Neuronal stem cell (in vitro differentiated cells): ENCODE data around the gene C1GALT1.

Experiments used
- DNase-seq: peaks from one replicate; pipeline ENCODE4 v3.0.0-alpha.2; 2013; ENCODE audit warnings: low spot score
- H2AFZ ChIP-seq: one replicate; pipeline ENCODE4 v1.6.1; 2013; ENCODE audit warnings: mild to moderate bottlenecking, low read length, inconsistent platforms
- H2AK5ac ChIP-seq: 2 replicates; pipeline ENCODE4 v1.6.1; 2013; ENCODE audit warnings: low read depth, mild to moderate bottlenecking, inconsistent platforms, low read length, moderate library complexity, mixed read lengths
- H2BK120ac ChIP-seq: 2 replicates; pipeline ENCODE4 v1.6.1; 2013; ENCODE audit warnings: low read depth, mild to moderate bottlenecking, inconsistent platforms, low read length, moderate library complexity, mixed read lengths
- H2BK12ac ChIP-seq: one replicate; pipeline ENCODE4 v1.6.1; 2013; ENCODE audit warnings: low read length, inconsistent platforms
- H2BK15ac ChIP-seq: 2 replicates; pipeline ENCODE4 v1.6.1; 2013; ENCODE audit warnings: mild to moderate bottlenecking, low read length, inconsistent platforms, mixed read lengths
- H2BK5ac ChIP-seq: one replicate; pipeline ENCODE4 v1.6.1; 2013; ENCODE audit warnings: inconsistent platforms, mild to moderate bottlenecking, low read length, moderate library complexity
- H3K14ac ChIP-seq: one replicate; pipeline ENCODE4 v1.6.1; 2013; ENCODE audit warnings: low read length, inconsistent platforms
- H3K18ac ChIP-seq: 2 replicates; pipeline ENCODE4 v1.6.1; 2013; ENCODE audit warnings: low read length, inconsistent platforms
- H3K23ac ChIP-seq: 2 replicates; pipeline ENCODE4 v1.6.1; 2013; ENCODE audit warnings: low read depth, mild to moderate bottlenecking, mixed read lengths, low read length, inconsistent platforms; ENCODE audit not compliant: poor library complexity
- H3K27ac ChIP-seq: replicated peaks from 3 replicates; pipeline ENCODE4 v1.5.1; 2013; ENCODE audit warnings: low read length, inconsistent platforms
- H3K27me3 ChIP-seq, 3 experiments: 2 replicates each; pipeline ENCODE4 v1.6.1; 2013; ENCODE audit warnings: low read length in 3 of 3, mild to moderate bottlenecking in 2 of 3, inconsistent platforms in 1 of 3, low read depth in 1 of 3, mixed read lengths in 1 of 3, moderate library complexity in 1 of 3; ENCODE audit not compliant: control insufficient read depth in 3 of 3, insufficient read depth in 3 of 3
- H3K36me3 ChIP-seq, 2 donors: replicated peaks in 1 of 2; 2 replicates each; pipeline ENCODE4 v1.6.1; 2013; ENCODE audit warnings: low read length in 2 of 2; ENCODE audit not compliant: control insufficient read depth in 2 of 2, insufficient read depth in 2 of 2
- H3K4ac ChIP-seq: 2 replicates; pipeline ENCODE4 v1.6.1; 2013; ENCODE audit warnings: inconsistent platforms, mild to moderate bottlenecking, low read length, moderate library complexity
- H3K4me1 ChIP-seq, 2 donors: 1 replicate in 1 of 2; 2 replicates in 1 of 2; pipeline ENCODE4 v1.6.1; 2013; ENCODE audit warnings: low read length in 2 of 2, low read depth in 1 of 2; ENCODE audit not compliant: control insufficient read depth in 2 of 2, insufficient read depth in 1 of 2
- H3K4me2 ChIP-seq: one replicate; pipeline ENCODE4 v1.6.1; 2013; ENCODE audit warnings: mild to moderate bottlenecking, low read length, inconsistent platforms; ENCODE audit not compliant: insufficient read depth, poor library complexity, severe bottlenecking
- H3K4me3 ChIP-seq, 2 donors: 2 replicates each; pipeline ENCODE4 v1.5.1; 2013; ENCODE audit warnings: low read length in 2 of 2, mild to moderate bottlenecking in 2 of 2, inconsistent platforms in 1 of 2, moderate library complexity in 1 of 2
- H3K79me1 ChIP-seq: one replicate; pipeline ENCODE4 v1.6.1; 2013; ENCODE audit warnings: low read depth, mild to moderate bottlenecking, inconsistent platforms, low read length, moderate library complexity
- H3K9ac ChIP-seq: one replicate; pipeline ENCODE4 v1.6.1; 2013; ENCODE audit warnings: mild to moderate bottlenecking, low read depth, low read length, inconsistent platforms; ENCODE audit not compliant: poor library complexity
- H3K9me3 ChIP-seq, 2 donors: replicated peaks in 1 of 2; 2 replicates each; pipeline versions ENCODE3 to v1.6.1; 2013; ENCODE audit warnings: low read length in 2 of 2, mild to moderate bottlenecking in 2 of 2, inconsistent platforms in 1 of 2, low read depth in 1 of 2, mixed read lengths in 1 of 2, moderate library complexity in 1 of 2; ENCODE audit not compliant: control insufficient read depth in 2 of 2, insufficient read depth in 1 of 2
- H4K8ac ChIP-seq: one replicate; pipeline ENCODE4 v1.6.1; 2013; ENCODE audit warnings: low read depth, mild to moderate bottlenecking, inconsistent platforms, low read length, moderate library complexity
- H4K91ac ChIP-seq: one replicate; pipeline ENCODE4 v1.6.1; 2013; ENCODE audit warnings: low read length, low read depth, mild to moderate bottlenecking, inconsistent platforms; ENCODE audit not compliant: poor library complexity
- WGBS, 2 donors: extraction: QIAGEN DNeasy Blood & Tissue Kit; methylation state at CpG; one replicate each; pipeline ENCODE4 v1.1.7; 2013; ENCODE audit warnings: missing lambda C conversion rate in 2 of 2, mixed read lengths in 1 of 2; ENCODE audit not compliant: insufficient read length in 2 of 2, insufficient replicate concordance in 1 of 2; ENCODE audit errors: extremely low coverage in 2 of 2; 5-methylcytosine and 5-hydroxymethylcytosine counted together

Gene C1GALT1

GRCh38 chr7:7183838-7184463 is 1.6 kb downstream of the C1GALT1 start:
- no peak overlapping the region for H2BK15ac ChIP-seq
- H3K4ac ChIP-seq = no peak overlapping the region
- H2AK5ac ChIP-seq = no peak overlapping the region
- no peak overlapping the region for H2BK120ac ChIP-seq
- H3K18ac ChIP-seq = no peak overlapping the region
- no peak overlapping the region for H4K8ac ChIP-seq
- peaks cover 5% of the 10 kb centered on the region in 2 donors for H3K4me1 ChIP-seq
- no peak overlapping the region for H2BK12ac ChIP-seq
- H3K4me2 ChIP-seq = peak overlapping the region; percentile 61
- peaks cover 0 to 6% of the 10 kb centered on the region in 2 donors for H3K36me3 ChIP-seq
- peaks cover 2% of the 10 kb centered on the region for H3K79me1 ChIP-seq
- H4K91ac ChIP-seq = no peak overlapping the region
- no peak overlapping the region for H3K14ac ChIP-seq
- DNase-seq = no peak
- no peak overlapping the region for H2BK5ac ChIP-seq
- H3K9ac ChIP-seq = no peak overlapping the region
- H2AFZ ChIP-seq = peak overlapping the region; percentile 99
- H3K27ac ChIP-seq = no peak overlapping the region
- H3K9me3 ChIP-seq = no peaks in the 10 kb centered on the region
- no CpG with 5 or more reads among the region's 4 CpGs for WGBS, 2 donors
- no peaks in the 10 kb centered on the region for H3K27me3 ChIP-seq
- no peak overlapping the region for H3K23ac ChIP-seq
- H3K4me3 ChIP-seq = peak overlapping the region; percentile 70 to 90

- no peak overlapping the region for H3K4ac ChIP-seq
- peaks cover 2% of the 10 kb centered on the region for H3K79me1 ChIP-seq
- no peak overlapping the region for H3K4me3 ChIP-seq
- no peak overlapping the region for H4K91ac ChIP-seq
- H3K36me3 ChIP-seq = peaks cover 0 to 6% of the 10 kb centered on the region in 2 donors
- H2AFZ ChIP-seq = no peak overlapping the region
- no peak overlapping the region for H2BK15ac ChIP-seq
- peaks cover 9 to 11% of the 10 kb centered on the region in 2 donors for H3K4me1 ChIP-seq
- H3K9ac ChIP-seq = no peak overlapping the region
- no peak overlapping the region for H2BK120ac ChIP-seq
- no peak overlapping the region for H3K23ac ChIP-seq
- H3K27ac ChIP-seq = no peak overlapping the region
- DNase-seq = no peak
- no peak overlapping the region for H2AK5ac ChIP-seq
- H3K4me2 ChIP-seq = no peak overlapping the region
- H2BK5ac ChIP-seq = no peak overlapping the region
- no peak overlapping the region for H3K14ac ChIP-seq
- no peak overlapping the region for H2BK12ac ChIP-seq
- no peak overlapping the region for H4K8ac ChIP-seq
- H3K9me3 ChIP-seq = no peaks in the 10 kb centered on the region
- H3K27me3 ChIP-seq = no peaks in the 10 kb centered on the region
- no peak overlapping the region for H3K18ac ChIP-seq
- WGBS, 2 donors = no CpG with 5 or more reads among the region's 7 CpGs
Observed at GRCh38 chr7:7185371-7185989, 3.1 kb downstream of the C1GALT1 start.

GRCh38 chr7:7188091-7188490 is 5.7 kb downstream of the C1GALT1 start:
- Histone ChIP-seq H4K8ac (no peak overlapping the region), H3K4me1 (peaks cover 7 to 9% of the 10 kb centered on the region in 2 donors), H2BK120ac (no peak overlapping the region), H4K91ac (no peak overlapping the region), H2AK5ac (no peak overlapping the region), H3K23ac (no peak overlapping the region), H3K4me3 (no peak overlapping the region), H3K14ac (no peak overlapping the region), H3K4me2 (no peak overlapping the region), H3K18ac (no peak overlapping the region), H2AFZ (no peak overlapping the region), H3K79me1 (no peaks in the 10 kb centered on the region), H3K36me3 (peaks cover 0 to 6% of the 10 kb centered on the region in 2 donors), H3K9me3 (peaks cover 0 to 6% of the 10 kb centered on the region in 2 donors), H2BK12ac (no peak overlapping the region), H3K27ac (no peak overlapping the region), H2BK15ac (no peak overlapping the region), H3K27me3 (no peaks in the 10 kb centered on the region), H3K4ac (no peak overlapping the region), H3K9ac (no peak overlapping the region), H2BK5ac (no peak overlapping the region)
- DNase-seq = no peak

- DNase-seq = no peak
- Histone ChIP-seq H2AFZ (no peak overlapping the region), H3K14ac (no peak overlapping the region), H3K4ac (no peak overlapping the region), H3K4me2 (no peak overlapping the region), H3K9me3 (peaks cover 0 to 6% of the 10 kb centered on the region in 2 donors), H3K9ac (no peak overlapping the region), H3K79me1 (no peaks in the 10 kb centered on the region), H2BK5ac (no peak overlapping the region), H2BK12ac (no peak overlapping the region), H3K4me1 (peaks cover 7 to 9% of the 10 kb centered on the region in 2 donors), H4K8ac (no peak overlapping the region), H3K18ac (no peak overlapping the region), H3K23ac (no peak overlapping the region), H3K36me3 (peaks cover 0 to 6% of the 10 kb centered on the region in 2 donors), H2BK120ac (no peak overlapping the region), H3K27ac (no peak overlapping the region), H2AK5ac (no peak overlapping the region), H3K27me3 (no peaks in the 10 kb centered on the region), H4K91ac (no peak overlapping the region), H3K4me3 (no peak overlapping the region), H2BK15ac (no peak overlapping the region)
- whole genome bisulfite sequencing, 2 donors = no CpG with 5 or more reads among the region's 4 CpGs
Observed at GRCh38 chr7:7188742-7189141, 6.4 kb downstream of the C1GALT1 start.
